ENCODE measurements around the gene D2HGDH. TPM values are rescaled to one million over a fixed set of nuclear protein-coding genes. Genes with fewer than 3 reads are reported as not detected.
A peak's percentile ranks its signal among the peaks of the same experiment; 100 is the strongest.
"Not testable (repeated sequence)": the region's sequence is repeated elsewhere in the genome, so short reads cannot be mapped to it uniquely, and the experiment has no call there.

The D2HGDH gene
- total RNA-seq, 2 donors from 2014 or later, result 14.6 to 16.9 TPM

DNA sequence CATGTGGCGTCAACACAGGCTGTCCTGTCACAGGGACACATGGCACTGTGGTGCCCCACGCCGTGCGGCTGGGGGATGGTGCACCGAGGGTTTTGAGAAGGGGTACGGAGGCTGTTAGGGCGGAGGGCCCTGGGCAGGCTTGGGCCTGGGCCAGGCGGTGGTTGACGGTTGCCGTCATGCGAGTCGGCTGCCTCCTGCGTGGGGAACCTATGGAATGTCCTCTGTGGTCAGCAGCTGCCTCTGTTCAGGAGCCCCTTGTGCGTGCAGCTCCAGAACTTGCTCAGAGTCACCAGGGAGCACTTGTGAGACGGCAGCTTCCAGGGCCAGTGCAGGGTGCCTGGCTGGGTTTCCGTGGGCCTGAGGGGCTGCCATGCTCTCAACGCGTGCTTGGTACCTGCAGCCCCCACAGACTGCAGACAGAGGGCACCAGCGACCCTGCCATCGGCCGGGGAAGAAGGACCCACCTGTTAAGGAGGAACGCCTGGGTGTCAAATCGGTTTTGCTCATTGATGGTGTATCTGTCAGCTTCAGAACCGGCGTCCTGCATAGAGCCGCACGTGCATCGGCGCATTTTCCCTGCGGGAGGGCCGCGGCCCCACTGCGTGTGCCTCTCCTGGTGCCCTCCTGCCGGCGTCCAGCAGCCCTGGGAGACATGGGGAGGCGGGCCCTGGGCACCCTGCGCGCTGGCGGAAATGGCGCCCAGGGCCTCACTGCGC is 10.0 kb upstream of the D2HGDH start:
- ATAC-seq (no peak), DNase-seq (no peak)
- intact Hi-C loops (cut with DNase I), result no loop called here

DNA sequence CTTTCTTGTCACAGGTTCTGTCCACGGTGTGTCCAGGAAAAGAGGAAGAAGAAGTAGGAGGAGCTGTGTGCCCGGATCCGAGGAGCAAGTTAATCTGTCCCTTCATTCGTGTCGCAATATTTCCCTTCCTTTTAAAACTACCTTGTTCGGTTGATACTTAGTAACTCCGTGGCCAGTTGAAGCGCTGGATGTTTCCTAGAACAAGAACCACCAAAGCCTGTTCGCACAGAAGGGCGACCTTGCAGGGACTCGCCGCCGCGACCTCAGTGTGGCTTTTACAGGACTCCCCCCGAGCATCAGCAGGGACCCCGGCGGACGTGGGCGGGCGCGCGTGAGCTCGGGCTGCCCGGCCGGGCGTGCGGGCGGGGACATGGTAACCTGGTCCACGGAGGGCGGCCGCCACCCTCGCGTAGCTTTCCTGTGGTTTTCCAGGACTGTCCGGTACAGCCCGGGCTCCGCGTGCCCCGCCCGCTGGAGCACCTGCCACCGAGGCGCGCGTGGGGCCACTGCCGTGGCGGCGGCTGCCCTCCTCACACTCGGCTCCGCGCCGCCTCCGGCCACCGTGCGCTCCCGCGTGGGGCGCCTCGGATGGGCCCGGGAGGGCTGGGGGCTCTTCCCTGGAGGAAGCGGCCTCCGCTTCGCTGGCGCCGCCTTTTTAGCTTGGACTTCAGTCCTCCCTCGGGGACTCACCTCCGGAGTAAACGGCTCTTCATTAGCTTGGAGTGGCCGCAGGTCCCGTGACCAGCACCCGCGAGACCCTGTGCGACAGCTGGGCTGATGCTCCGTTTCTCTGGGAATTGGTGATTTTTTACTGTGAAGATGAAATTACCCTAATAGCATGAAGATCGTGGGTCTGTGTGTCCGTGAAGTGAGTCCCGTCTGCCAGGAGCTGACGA is 9.2 kb upstream of the D2HGDH start:
- no peak for ATAC-seq
- intact Hi-C loops (cut with DNase I), result loop anchor here in 1 of 2 donors (5.0 kb wide), 1 partner anchor 152 kb away; no protein-coding TSS in a partner anchor
- no peak for DNase-seq

DNA sequence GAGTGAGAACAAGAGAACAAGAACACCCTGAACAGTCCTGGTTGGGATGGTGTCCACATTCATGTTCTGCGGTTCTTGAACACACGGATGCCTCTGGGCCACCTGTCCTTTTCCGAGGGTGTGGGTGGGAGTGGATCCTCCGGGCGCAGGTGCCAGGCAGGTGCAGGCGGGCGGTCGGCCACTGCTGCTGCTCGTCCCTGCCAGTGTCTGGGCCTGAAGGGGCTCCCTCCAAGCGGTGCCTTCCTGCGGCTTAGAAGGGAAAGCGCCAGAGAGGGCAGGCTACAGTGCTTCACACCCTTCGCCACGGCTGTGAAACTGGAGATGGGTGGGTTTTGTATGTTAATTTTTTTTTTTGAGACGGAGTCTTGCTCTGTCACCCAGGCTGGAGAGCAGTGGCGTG is 8.0 kb upstream of the D2HGDH start:
- intact Hi-C loops (cut with DNase I), result loop anchor here in 1 of 2 donors (5.0 kb wide), 1 partner anchor 151 kb away; no protein-coding TSS in a partner anchor
- ATAC-seq (no peak), DNase-seq (no peak)

DNA sequence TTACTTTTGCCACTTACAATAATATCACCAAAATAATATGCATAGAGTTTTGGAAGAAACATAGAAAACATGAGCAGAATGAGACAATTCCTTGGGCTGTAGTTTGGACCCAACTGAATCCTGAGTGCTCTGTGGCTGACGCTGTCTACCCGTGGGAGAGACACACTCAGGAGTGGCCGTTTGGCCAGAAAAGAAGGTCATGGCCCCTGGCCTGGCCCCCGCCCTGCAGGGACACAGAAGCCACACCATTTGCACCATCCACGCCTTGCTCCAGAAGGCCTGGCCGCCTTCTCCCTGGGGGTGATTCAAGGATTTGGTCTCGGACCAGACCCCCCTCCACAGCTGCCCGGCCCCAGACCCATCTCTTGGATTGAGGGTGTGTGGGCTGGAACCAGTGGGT is 6.4 kb upstream of the D2HGDH start:
- DNase-seq (no peak), ATAC-seq (peak in 1 of 2 donors; percentile 59)
- intact Hi-C loops (cut with DNase I), result loop anchor here in 1 of 2 donors (5.0 kb wide), 1 partner anchor 149 kb away; no protein-coding TSS in a partner anchor

GRCh38 chr2:241728627-241729026 is 5.8 kb upstream of the D2HGDH start:
- ATAC-seq (peak; percentile 86 to 89), DNase-seq (peak; percentile 82)
- intact Hi-C loops (cut with DNase I), result loop anchor here in 1 of 2 donors (5.0 kb wide), 1 partner anchor 149 kb away; no protein-coding TSS in a partner anchor

DNA sequence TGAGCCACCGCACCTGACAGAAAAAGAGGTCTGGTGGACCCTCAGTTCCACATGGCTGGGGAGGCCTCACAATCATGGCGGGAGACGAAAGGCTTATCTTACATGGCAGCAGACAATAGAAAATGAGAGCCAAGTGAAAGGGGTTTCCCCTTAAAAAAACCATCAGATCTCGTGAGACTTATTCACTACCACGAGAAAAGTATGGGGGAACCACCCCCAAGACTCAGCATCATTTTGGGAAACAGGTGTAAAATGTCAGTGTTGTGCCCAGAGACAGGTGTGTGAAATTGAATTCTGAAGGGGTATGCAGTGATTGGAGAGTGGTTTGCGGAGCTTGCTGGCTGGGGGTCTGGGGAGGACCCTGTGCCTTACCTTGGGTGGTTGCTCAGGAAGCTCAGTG is 4.6 kb upstream of the D2HGDH start:
- no peak for ATAC-seq
- DNase-seq, result no peak
- intact Hi-C loops (cut with DNase I), result loop anchor here in 1 of 2 donors (5.0 kb wide), 1 partner anchor 147 kb away; no protein-coding TSS in a partner anchor

- no peak for DNase-seq
- no peak for ATAC-seq
- intact Hi-C loops (cut with DNase I), result no loop called here
These were observed 3.6 kb upstream of the D2HGDH start for GRCh38 chr2:241730671-241731293.

DNA sequence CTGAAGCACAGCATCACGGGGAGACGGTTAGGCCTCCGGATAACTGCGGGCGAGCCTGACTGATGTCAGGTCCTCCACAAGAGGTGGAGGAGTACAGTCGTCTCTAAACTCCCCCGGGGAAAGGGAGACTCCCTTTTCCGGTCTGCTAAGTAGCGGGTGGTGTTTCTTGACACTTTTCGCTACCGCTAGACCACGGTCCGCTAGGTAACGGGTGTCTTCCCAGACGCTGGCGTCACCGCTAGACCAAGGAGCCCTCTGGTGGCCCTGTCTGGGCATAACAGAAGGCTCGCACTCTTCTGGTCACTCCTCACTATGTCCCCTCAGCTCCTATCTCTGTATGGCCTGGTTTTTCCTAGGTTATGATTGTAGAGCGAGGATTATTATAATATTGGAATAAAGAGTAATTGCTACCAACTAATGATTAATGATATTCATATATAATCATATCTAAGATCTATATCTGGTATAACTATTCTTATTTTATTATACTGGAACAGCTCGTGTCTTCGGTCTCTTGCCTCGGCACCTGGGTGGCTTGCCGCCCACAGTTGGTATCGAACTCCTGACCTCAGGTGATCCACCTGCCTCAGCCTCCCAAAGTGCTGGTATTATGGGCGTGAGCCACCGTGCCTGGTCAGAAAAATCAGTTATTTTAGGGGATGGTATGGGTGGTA is 1.8 kb upstream of the D2HGDH start:
- intact Hi-C loops (cut with DNase I); ATAC-seq: not testable (repeated sequence)

DNA sequence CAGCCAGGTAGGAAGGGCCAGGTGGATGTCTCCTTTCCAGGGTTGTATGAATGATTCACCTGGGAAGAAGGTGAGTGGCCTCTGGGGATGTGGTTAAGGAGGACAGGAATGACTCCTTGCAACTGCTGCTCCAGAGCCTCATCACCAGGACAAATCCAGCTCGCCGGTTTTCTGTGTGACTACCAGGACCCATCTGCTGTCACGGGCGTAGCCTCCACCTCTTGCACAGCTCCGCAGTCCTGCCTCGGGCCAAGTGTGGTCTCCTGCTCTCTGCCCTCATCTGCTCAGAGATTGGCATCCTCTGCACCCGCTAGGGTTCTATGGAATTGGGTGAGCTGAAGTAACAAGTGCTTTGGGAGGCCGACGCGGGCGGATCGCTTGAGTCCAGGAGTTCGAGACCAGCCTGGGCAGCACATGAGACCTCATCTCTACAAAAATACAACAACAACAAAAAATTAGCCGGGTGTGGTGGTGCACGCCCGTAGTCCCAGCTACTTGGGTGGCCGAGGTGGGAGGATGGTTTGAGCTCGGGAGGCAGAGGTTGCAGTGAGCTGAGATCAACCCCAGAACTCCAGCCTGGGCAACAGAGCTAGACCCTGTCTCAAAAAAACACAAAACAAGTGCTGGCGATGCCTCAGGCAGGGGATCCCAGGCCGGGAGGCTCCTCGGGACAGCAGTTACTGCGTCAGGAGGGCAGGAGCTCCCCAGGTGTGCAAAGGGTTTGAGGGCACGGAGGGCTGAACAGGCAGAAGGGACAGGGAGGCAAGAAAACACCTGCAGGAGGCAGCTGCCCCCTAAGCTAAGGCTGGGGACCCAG is 831 bp upstream of the D2HGDH start:
- ATAC-seq, result no peak
- DNase-seq, result no peak
- intact Hi-C loops (cut with DNase I), result no loop called here

More for the DNA sequence above, 1.8 kb upstream of the D2HGDH start:
- peak; percentile 77 for DNase-seq

DNA sequence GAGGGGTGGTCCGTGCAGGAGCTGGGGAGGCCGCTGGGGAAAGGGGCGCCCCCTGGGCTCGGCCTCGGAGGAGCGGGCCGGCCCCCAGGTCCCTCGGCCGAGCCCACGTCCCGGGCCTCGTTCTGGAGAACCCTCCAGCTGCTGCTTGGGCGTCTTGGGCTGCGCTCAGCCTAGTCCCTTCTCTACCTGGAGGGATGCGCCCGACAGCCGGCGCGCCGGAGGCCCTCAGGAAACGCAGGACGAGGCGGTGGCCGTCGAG is 293 bp upstream of the D2HGDH start:
- DNase-seq (no peak), ATAC-seq (peak in 1 of 2 donors; percentile 2)
- intact Hi-C loops (cut with DNase I), result no loop called here

DNA sequence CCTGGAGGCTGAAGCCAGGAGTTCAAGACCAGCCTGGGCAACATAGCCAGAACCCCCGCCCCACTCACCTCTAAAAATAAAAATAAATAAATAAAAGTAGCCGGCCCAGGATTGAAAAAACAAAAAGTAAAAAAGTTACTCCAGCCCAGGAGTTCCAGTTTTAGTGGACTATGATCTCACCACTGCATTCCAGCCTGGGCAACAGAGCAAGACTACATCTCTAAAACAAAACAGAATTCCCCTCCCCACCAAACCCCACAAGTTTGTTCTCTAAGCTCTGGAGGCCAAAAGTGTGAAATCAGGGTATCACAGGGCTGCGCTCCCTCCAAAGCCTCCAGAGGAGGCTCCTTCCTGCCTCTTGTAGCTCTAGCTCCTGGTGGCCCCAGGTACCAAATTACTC is 1.7 kb downstream of the D2HGDH start:
- ATAC-seq (no peak), DNase-seq (no peak)
- intact Hi-C loops (cut with DNase I), result loop anchor here (5.0 kb wide), 2 partner anchors 126 to 131 kb away; partner anchors contain the start of gene RTP5 (in 1 of the 2)

DNA sequence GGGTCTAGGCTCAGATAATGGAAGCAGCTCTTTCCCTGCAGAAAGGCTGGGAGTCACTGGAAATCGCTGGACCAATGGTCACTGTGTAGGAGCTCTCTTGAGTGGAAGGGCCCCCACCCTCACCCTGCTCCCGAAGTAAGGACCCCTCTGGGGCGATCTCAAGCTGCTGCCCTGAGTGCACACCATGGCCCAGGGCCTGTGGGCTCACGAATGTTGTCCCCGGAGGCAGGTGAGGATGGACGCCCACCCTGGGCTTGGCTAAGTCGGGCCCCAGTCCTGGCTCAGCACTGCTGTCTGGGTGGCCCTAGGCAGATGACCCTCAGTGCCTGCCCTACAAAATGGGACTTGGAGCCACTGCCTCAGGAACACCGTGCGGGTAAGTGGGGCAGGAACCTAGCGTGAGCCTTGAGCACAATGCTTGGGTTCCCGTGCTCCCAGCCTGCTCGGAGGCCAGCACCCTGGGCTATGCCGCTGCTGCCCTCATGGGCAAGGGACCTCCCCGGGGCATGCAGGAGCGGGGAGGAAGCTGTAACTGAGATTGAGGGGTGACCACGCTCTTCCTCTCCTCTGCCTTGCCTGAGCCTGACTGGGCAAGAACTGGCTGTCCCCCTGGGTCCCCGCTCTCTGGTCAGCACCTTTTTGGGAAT is 3.7 kb downstream of the D2HGDH start:
- intact Hi-C loops (cut with DNase I), result loop anchor here (5.0 kb wide), 2 partner anchors 124 to 129 kb away; partner anchors contain the start of gene RTP5 (in 1 of the 2)
- no peak for DNase-seq

DNA sequence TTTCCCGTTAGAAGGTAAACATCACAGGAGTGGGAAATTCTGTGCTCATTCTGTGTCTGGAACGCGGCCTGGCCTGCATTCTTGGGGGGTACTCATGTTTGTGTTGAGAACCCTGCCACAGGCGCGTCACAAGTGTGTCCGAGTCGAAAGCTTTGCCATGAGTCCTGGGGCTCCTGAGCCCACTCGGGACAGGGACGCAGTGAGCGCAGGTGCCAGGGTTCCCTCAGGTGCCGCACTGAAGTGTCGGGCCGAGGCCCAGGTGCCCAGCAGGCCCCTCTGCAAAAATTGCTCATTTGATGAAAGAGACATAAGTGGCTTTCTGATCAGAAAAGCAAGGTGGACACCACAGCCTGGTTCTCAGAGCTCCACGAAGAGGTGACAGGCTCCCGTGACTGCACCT is 4.7 kb downstream of the D2HGDH start:
- ATAC-seq (no peak), DNase-seq (no peak)
- intact Hi-C loops (cut with DNase I), result loop anchor here (5.0 kb wide), 2 partner anchors 123 to 128 kb away; partner anchors contain the start of gene RTP5 (in 1 of the 2)

More for the DNA sequence above, 3.7 kb downstream of the D2HGDH start:
- ATAC-seq, result no peak

- intact Hi-C loops (cut with DNase I), result loop anchor here (5.0 kb wide), 2 partner anchors 123 to 128 kb away; partner anchors contain the start of gene RTP5 (in 1 of the 2)
- DNase-seq, result no peak
- no peak for ATAC-seq
These were observed 5.2 kb downstream of the D2HGDH start for GRCh38 chr2:241739651-241740050.

DNA sequence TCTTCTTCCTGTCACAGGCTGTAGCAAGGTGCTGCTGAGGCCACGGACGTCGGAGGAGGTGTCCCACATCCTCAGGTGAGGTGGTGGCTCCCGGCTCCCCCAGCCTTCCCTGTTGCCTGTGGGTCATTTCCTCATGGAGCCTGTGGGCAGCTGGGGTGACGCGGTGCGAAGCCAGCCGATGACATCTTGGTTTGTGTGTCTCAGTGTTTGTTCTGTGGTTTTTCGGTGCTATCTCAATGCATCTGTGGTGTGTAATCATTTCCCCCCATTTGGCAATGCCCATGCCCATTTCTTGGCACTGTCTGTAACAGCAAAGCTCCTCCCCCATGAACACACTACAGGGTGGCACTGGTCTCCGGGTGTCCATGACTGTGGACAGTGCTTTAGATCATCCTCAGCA is 6.6 kb downstream of the D2HGDH start:
- intact Hi-C loops (cut with DNase I), result no loop called here
- no peak for ATAC-seq
- no peak for DNase-seq

- intact Hi-C loops (cut with DNase I), result no loop called here
- DNase-seq (no peak), ATAC-seq (no peak)
These were observed 8.0 kb downstream of the D2HGDH start for GRCh38 chr2:241742320-241742939.

GRCh38 chr2:241743008-241743407 is 8.6 kb downstream of the D2HGDH start:
- DNase-seq; ATAC-seq; intact Hi-C loops (cut with DNase I): not testable (repeated sequence)
